ENCODE results near the gene AGBL3. TPM values are rescaled to one million over a fixed set of nuclear protein-coding genes. Genes with fewer than 3 reads are reported as not detected.
A peak's percentile ranks its signal among the peaks of the same experiment; 100 is the strongest.
"Not testable (repeated sequence)": the region's sequence is repeated elsewhere in the genome, so short reads cannot be mapped to it uniquely, and the experiment has no call there.

Gene AGBL3
- total RNA-seq, 2 experiments from 2014 or later: 2.2 to 2.5 TPM

DNA sequence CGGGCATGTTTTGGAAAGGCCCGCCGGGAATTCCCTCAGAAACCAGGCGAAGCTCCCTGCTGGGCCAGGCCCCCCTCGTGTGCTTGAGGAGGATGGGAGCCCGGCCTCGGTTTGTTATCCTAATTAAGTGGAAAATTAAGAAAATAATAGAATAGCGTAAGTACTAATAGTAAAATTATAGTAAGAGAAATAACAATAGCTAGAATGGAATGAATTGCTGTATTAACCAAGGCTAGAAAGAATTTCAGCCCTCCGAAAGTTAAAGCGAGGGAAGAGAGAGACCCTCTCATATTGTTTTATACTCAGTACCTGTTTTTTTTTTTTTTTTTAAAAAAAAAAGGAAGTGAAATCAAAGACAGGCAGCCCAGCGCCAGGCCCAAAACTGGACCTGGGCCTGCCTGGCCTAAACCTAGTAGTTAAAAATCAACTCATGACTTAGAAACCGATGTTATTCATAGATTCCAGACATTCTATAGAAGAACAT is 184.7 kb downstream of the AGBL3 start:
- ChIA-PET CTCF (interaction anchor here (0.7 to 3.8 kb wide), 23 partner anchors 9 to 713 kb away, joined by 3 to 53 read pairs (median 4); partner anchors contain the start of genes AGBL3, TMEM140 and WDR91), POLR2A (interaction anchor here (0.6 to 4.2 kb wide), 17 partner anchors 10 to 536 kb away, joined by 3 to 111 read pairs (median 4); partner anchors contain the start of genes AGBL3, BPGM, NUP205 and TMEM140)
- peak overlapping the region; percentile 82 for H3K4me3 ChIP-seq (ENCODE audit: low read length)
- DNase-seq; ATAC-seq (ENCODE audit: poor library complexity); H3K27me3 Mint-ChIP-seq; H3K27me3 ChIP-seq (ENCODE audit: control insufficient read depth in 1 of 2, insufficient read depth in 2 of 2, low read length in 2 of 2); H3K9me3 ChIP-seq (ENCODE audit: control insufficient read depth in 1 of 2, insufficient read depth in 1 of 2, low read length in 2 of 2); H3K9me3 Mint-ChIP-seq: not testable (repeated sequence)
- peak overlapping the region; percentile 94 for H3K27ac Mint-ChIP-seq
- peaks cover 28% of the 10 kb centered on the region for H3K36me3 ChIP-seq (ENCODE audit: insufficient read depth, low read length)
- TF ChIP-seq, protein P1, sequence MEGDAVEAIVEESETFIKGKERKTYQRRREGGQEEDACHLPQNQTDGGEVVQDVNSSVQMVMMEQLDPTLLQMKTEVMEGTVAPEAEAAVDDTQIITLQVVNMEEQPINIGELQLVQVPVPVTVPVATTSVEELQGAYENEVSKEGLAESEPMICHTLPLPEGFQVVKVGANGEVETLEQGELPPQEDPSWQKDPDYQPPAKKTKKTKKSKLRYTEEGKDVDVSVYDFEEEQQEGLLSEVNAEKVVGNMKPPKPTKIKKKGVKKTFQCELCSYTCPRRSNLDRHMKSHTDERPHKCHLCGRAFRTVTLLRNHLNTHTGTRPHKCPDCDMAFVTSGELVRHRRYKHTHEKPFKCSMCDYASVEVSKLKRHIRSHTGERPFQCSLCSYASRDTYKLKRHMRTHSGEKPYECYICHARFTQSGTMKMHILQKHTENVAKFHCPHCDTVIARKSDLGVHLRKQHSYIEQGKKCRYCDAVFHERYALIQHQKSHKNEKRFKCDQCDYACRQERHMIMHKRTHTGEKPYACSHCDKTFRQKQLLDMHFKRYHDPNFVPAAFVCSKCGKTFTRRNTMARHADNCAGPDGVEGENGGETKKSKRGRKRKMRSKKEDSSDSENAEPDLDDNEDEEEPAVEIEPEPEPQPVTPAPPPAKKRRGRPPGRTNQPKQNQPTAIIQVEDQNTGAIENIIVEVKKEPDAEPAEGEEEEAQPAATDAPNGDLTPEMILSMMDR (IDR thresholded peaks at IDR 0.05): peak; percentile 30
- intact Hi-C loops (cut with DNase I, micrococcal nuclease): loop anchor here (1.0 to 5.0 kb wide), 3 partner anchors 23 to 539 kb away; partner anchors contain the start of genes AGBL3 (in 1 of the 2) and TMEM140 (in 1 of the 2)
- peaks cover 47% of the 10 kb centered on the region for H3K4me1 ChIP-seq (ENCODE audit: insufficient read depth, low read length)
- H3K4me3 Mint-ChIP-seq: peak overlapping the region; percentile 89
- H3K4me1 Mint-ChIP-seq (ENCODE audit: low read depth): peaks cover 44% of the 10 kb centered on the region
- H3K36me3 Mint-ChIP-seq (ENCODE audit: low read depth): peaks cover 39% of the 10 kb centered on the region
- peak overlapping the region; percentile 94 for H3K27ac ChIP-seq (ENCODE audit: low read depth in 1 of 2, low read length in 2 of 2)

DNA sequence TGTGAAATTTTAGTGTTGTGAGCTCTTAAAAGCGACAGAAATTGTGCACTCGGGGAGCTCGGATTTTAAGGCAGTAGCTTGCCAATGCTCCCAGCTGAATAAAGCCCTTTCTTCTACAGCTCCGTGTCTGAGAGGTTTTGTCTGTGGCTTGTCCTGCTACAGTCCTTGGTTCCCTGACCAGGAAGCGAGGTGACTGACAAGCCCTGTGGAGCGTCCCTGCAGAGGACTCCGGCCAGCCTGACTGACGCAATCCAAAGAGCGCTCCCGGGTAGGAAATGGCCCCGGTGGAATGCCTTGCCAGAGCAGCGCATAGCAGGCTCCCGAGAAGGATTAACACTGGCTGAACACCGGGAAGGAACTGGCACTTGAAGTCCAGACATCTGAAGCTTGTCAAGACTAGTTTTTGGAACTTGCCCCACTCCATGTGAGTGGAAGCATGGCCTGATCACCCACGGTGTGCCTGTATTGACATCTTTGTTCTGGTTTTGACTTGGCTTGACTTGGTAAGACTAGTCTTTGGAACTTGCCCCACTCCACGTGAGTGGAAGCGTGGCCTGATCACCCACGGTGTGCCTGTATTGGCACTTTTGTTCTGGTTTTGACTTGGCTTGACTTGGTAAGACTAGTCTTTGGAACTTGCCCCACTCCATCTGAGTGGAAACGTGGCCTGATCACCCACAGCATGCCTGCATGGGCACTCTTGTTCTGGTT is 185.4 kb downstream of the AGBL3 start:
- CTCF ChIA-PET: interaction anchor here (0.6 to 3.8 kb wide), 14 partner anchors 17 to 714 kb away, joined by 3 to 53 read pairs (median 4); partner anchors contain the start of genes AGBL3 and TMEM140
- POLR2A ChIA-PET: interaction anchor here (1.2 to 4.2 kb wide), 7 partner anchors 21 to 525 kb away, joined by 4 to 111 read pairs (median 13); partner anchors contain the start of genes AGBL3, BPGM, TMEM140 and WDR91
- not testable (repeated sequence) for DNase-seq; H3K9me3 ChIP-seq (ENCODE audit: control insufficient read depth in 1 of 2, insufficient read depth in 1 of 2, low read length in 2 of 2); H3K27me3 ChIP-seq (ENCODE audit: control insufficient read depth in 1 of 2, insufficient read depth in 2 of 2, low read length in 2 of 2); H3K27ac ChIP-seq (ENCODE audit: low read depth in 1 of 2, low read length in 2 of 2); H3K4me3 ChIP-seq (ENCODE audit: low read length); ATAC-seq (ENCODE audit: poor library complexity); H3K27me3 Mint-ChIP-seq; H3K9me3 Mint-ChIP-seq
- H3K4me3 Mint-ChIP-seq: peak overlapping the region; percentile 89
- intact Hi-C loops (cut with DNase I, micrococcal nuclease): loop anchor here in 1 of 2 experiments (5.0 kb wide), 1 partner anchor 539 kb away; no protein-coding TSS in a partner anchor
- H3K27ac Mint-ChIP-seq: peak overlapping the region; percentile 94
- H3K4me1 Mint-ChIP-seq (ENCODE audit: low read depth): peaks cover 40% of the 10 kb centered on the region
- peaks cover 37% of the 10 kb centered on the region for H3K36me3 Mint-ChIP-seq (ENCODE audit: low read depth)
- Histone ChIP-seq H3K4me1 (ENCODE audit: insufficient read depth, low read length) (peaks cover 45% of the 10 kb centered on the region), H3K36me3 (ENCODE audit: insufficient read depth, low read length) (peaks cover 21% of the 10 kb centered on the region)

DNA sequence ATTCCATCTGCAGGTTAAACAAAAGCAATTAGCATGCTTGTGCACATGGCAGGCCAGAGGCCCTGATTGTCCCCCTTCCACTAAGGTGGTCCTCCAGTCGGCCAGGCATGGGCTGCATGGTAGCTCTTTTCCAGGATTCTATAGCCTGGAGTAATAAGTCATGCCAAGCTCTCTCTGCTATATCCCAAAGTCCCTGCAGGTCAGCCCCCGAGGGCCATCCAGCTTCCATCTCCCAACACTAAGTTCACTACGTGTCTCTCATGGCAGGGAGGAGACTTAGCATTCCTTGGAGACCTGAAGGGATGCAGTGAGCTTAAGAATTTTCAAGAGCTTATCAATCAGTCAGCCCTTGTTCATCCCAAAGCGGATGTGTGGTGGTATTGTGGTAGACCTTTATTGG is 187.6 kb downstream of the AGBL3 start:
- H3K9me3 Mint-ChIP-seq; H3K27ac Mint-ChIP-seq; H3K9me3 ChIP-seq (ENCODE audit: control insufficient read depth in 1 of 2, insufficient read depth in 1 of 2, low read length in 2 of 2); H3K4me3 ChIP-seq (ENCODE audit: low read length); DNase-seq; H3K27ac ChIP-seq (ENCODE audit: low read depth in 1 of 2, low read length in 2 of 2); POLR2A ChIA-PET; H3K27me3 ChIP-seq (ENCODE audit: control insufficient read depth in 1 of 2, insufficient read depth in 2 of 2, low read length in 2 of 2); H3K36me3 ChIP-seq (ENCODE audit: insufficient read depth, low read length); ATAC-seq (ENCODE audit: poor library complexity); H3K27me3 Mint-ChIP-seq; H3K4me3 Mint-ChIP-seq: not testable (repeated sequence)
- intact Hi-C loops (cut with DNase I, micrococcal nuclease): loop anchor here in 1 of 2 experiments (5.0 kb wide), 1 partner anchor 542 kb away; no protein-coding TSS in a partner anchor
- CTCF ChIA-PET: interaction anchor here (1.1 kb wide), 1 partner anchor 188 kb away, joined by 4 read pairs; the partner anchor contains the start of gene AGBL3
- Mint-ChIP-seq H3K4me1 (ENCODE audit: low read depth) (peaks cover 18% of the 10 kb centered on the region), H3K36me3 (ENCODE audit: low read depth) (peaks cover 25% of the 10 kb centered on the region)
- H3K4me1 ChIP-seq (ENCODE audit: insufficient read depth, low read length): peaks cover 26% of the 10 kb centered on the region

DNA sequence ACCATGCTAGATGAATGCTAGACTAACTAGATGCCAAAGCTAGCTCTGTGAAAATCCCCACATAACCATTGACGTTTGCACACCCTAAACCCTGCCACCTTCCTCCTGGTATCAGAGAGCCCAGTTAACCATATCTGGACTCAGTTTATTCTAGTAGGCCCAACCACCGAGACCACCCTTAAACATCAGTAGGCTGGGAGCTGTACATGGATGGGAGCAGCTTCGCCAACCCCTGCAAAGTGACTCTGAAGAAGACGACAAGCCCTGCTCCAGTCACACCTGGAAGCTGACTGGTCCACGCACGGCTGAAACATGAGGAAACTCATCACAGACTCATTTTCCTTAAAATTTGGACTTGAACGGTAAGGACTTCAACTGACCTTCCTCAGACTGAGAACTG is 188.6 kb downstream of the AGBL3 start:
- Histone ChIP-seq H3K9me3 (ENCODE audit: control insufficient read depth in 1 of 2, insufficient read depth in 1 of 2, low read length in 2 of 2) (peaks cover 4 to 5% of the 10 kb centered on the region in 2 experiments), H3K36me3 (ENCODE audit: insufficient read depth, low read length) (peaks cover 4% of the 10 kb centered on the region), H3K27me3 (ENCODE audit: control insufficient read depth in 1 of 2, insufficient read depth in 2 of 2, low read length in 2 of 2) (no peaks in the 10 kb centered on the region), H3K4me1 (ENCODE audit: insufficient read depth, low read length) (peaks cover 16% of the 10 kb centered on the region), H3K4me3 (ENCODE audit: low read length) (no peak overlapping the region), H3K27ac (ENCODE audit: low read depth in 1 of 2, low read length in 2 of 2) (no peak overlapping the region)
- no peak for DNase-seq
- Mint-ChIP-seq H3K4me1 (ENCODE audit: low read depth) (peaks cover 8% of the 10 kb centered on the region), H3K36me3 (ENCODE audit: low read depth) (peaks cover 22% of the 10 kb centered on the region), H3K9me3 (peaks cover 8% of the 10 kb centered on the region), H3K27ac (no peak overlapping the region), H3K27me3 (no peaks in the 10 kb centered on the region), H3K4me3 (no peak overlapping the region)
- ATAC-seq (ENCODE audit: poor library complexity): no peak
- ChIA-PET CTCF (no interaction called here), POLR2A (no interaction called here)
- intact Hi-C loops (cut with DNase I, micrococcal nuclease): loop anchor here in 1 of 2 experiments (5.0 kb wide), 1 partner anchor 543 kb away; no protein-coding TSS in a partner anchor
- TF ChIP-seq, protein P1 (IDR thresholded peaks at IDR 0.05): no peak
